Suppressor macrophage treated with lipopolysaccharide for 1 hour (primary cell): Measurements from ENCODE around the gene GNB2.
"Not testable (repeated sequence)": the region's sequence is repeated elsewhere in the genome, so short reads cannot be mapped to it uniquely, and the experiment has no call there.

Source experiments
- DNase-seq, 3 donors: peaks; one replicate each; pipeline ENCODE4 v3.0.0-alpha.2; 2020 to 2022

GNB2 gene

GRCh38 chr7:100699018-100699417 is 25.5 kb downstream of the GNB2 start:
- no peak for DNase-seq

GRCh38 chr7:100701089-100701488 is 27.5 kb downstream of the GNB2 start:
- not testable (repeated sequence) for DNase-seq

GRCh38 chr7:100705320-100705752 is 31.8 kb downstream of the GNB2 start:
- DNase-seq, result peak; percentile 75 to 89 (median 75)

- peak; percentile 99 to 100 (median 100) for DNase-seq
Measured at GRCh38 chr7:100705753-100706671, 32.5 kb downstream of the GNB2 start, which contains the start of gene POP7. TSS of gene POP7 (plus strand) at chr7:100706121. CDS start at chr7:100706831, 710 bp downstream.

- DNase-seq, result no peak
Measured at GRCh38 chr7:100706672-100707311, 33.3 kb downstream of the GNB2 start.

GRCh38 chr7:100708395-100708794 is 34.9 kb downstream of the GNB2 start:
- DNase-seq, result no peak

GRCh38 chr7:100710452-100710851 is 36.9 kb downstream of the GNB2 start:
- DNase-seq, result peak in 1 of 3 donors; percentile 2

- peak in 1 of 3 donors; percentile 6 for DNase-seq
Measured at GRCh38 chr7:100711369-100711768, 37.8 kb downstream of the GNB2 start.

- DNase-seq, result no peak
Measured at GRCh38 chr7:100714725-100715124, 41.2 kb downstream of the GNB2 start.

- DNase-seq, result peak in 1 of 3 donors; percentile 11
Measured at GRCh38 chr7:100717073-100717472, 43.5 kb downstream of the GNB2 start.

- DNase-seq, result peak in 1 of 3 donors; percentile 7
Measured at GRCh38 chr7:100719523-100720278, 46.2 kb downstream of the GNB2 start.

- peak in 1 of 3 donors; percentile 16 for DNase-seq
Measured at GRCh38 chr7:100720279-100720670, 46.7 kb downstream of the GNB2 start, which contains the start of gene EPO. TSS of gene EPO (plus strand) at chr7:100720468. CDS start at chr7:100720981, 513 bp downstream.

GRCh38 chr7:100720671-100721504 is 47.3 kb downstream of the GNB2 start:
- DNase-seq, result peak in 1 of 3 donors; percentile 10

GRCh38 chr7:100721505-100721812 is 47.9 kb downstream of the GNB2 start:
- peak in 1 of 3 donors; percentile 14 for DNase-seq

- DNase-seq, result peak in 1 of 3 donors; percentile 2
Measured at GRCh38 chr7:100722480-100723212, 49.1 kb downstream of the GNB2 start.

- no peak for DNase-seq
Measured at GRCh38 chr7:100723732-100724275, 50.3 kb downstream of the GNB2 start.

GRCh38 chr7:100724364-100724763 is 50.8 kb downstream of the GNB2 start:
- not testable (repeated sequence) for DNase-seq

- no peak for DNase-seq
Measured at GRCh38 chr7:100726996-100727761, 53.6 kb downstream of the GNB2 start.

GRCh38 chr7:100728196-100728595 is 54.7 kb downstream of the GNB2 start:
- DNase-seq, result no peak
